CD4-positive, alpha-beta T cell treated with Interleukin-17A for 4 hours (primary cell): ENCODE measurements around the gene COPS3.
A peak's percentile ranks its signal among the peaks of the same experiment; 100 is the strongest.

Experiments used
- DNase-seq: peaks from one replicate; pipeline ENCODE4 v3.0.0-alpha.2; 2020; ENCODE audit warnings: mixed read lengths

The COPS3 gene

GRCh38 chr17:17214646-17215436 lies 66.2 kb downstream of the COPS3 start:
- no peak for DNase-seq

GRCh38 chr17:17213775-17214174 lies 67.3 kb downstream of the COPS3 start:
- no peak for DNase-seq

- no peak for DNase-seq
Observed at GRCh38 chr17:17207998-17208397, 73.0 kb downstream of the COPS3 start.

- DNase-seq = no peak
Observed at GRCh38 chr17:17206913-17207335, 74.1 kb downstream of the COPS3 start.

GRCh38 chr17:17206124-17206912 lies 74.7 kb downstream of the COPS3 start, which contains the start of gene PLD6:
Gene PLD6 (minus strand): TSS chr17:17206333. CDS start chr17:17206286, 47 bp downstream.
- DNase-seq = peak; percentile 91

GRCh38 chr17:17205368-17206123 lies 75.5 kb downstream of the COPS3 start:
- peak; percentile 74 for DNase-seq

GRCh38 chr17:17204635-17205231 lies 76.3 kb downstream of the COPS3 start:
- DNase-seq = no peak

- DNase-seq = no peak
Observed at GRCh38 chr17:17204041-17204591, 76.9 kb downstream of the COPS3 start.

GRCh38 chr17:17203173-17203730 lies 77.8 kb downstream of the COPS3 start:
- no peak for DNase-seq

GRCh38 chr17:17201907-17202306 lies 79.1 kb downstream of the COPS3 start:
- no peak for DNase-seq

- no peak for DNase-seq
Observed at GRCh38 chr17:17201271-17201670, 79.8 kb downstream of the COPS3 start.

GRCh38 chr17:17200831-17201230 lies 80.2 kb downstream of the COPS3 start:
- DNase-seq = no peak

GRCh38 chr17:17200311-17200710 lies 80.7 kb downstream of the COPS3 start:
- no peak for DNase-seq

GRCh38 chr17:17198281-17198680 lies 82.8 kb downstream of the COPS3 start:
- no peak for DNase-seq

- DNase-seq = no peak
Observed at GRCh38 chr17:17196776-17197175, 84.3 kb downstream of the COPS3 start.
